K562 (cell line): ENCODE data around the gene ILKAP. TPM values are rescaled to one million over a fixed set of nuclear protein-coding genes. Genes with fewer than 3 reads are reported as not detected.

Experiments
- CTCF ChIP-seq, 3 experiments: IDR thresholded peaks in 2 of 3; conservative IDR thresholded peaks in 1 of 3; 2 replicates each; pipeline ENCODE4 v1.5.1; 2011 to 2012; ENCODE audit warnings: low read length in 3 of 3, mild to moderate bottlenecking in 3 of 3, control low read depth in 2 of 3, improper control_type of control experiment in 1 of 3, inconsistent platforms in 1 of 3, low read depth in 1 of 3, mixed read lengths in 1 of 3, moderate library complexity in 1 of 3; ENCODE audit not compliant: insufficient read depth in 2 of 3
- GTF2F1 ChIP-seq: IDR thresholded peaks from 2 replicates; pipeline ENCODE4 v1.6.1; 2011; ENCODE audit warnings: low read depth, low read length, improper control_type of control experiment
- NCOA6 ChIP-seq: fragments of 450-650 bp; IDR thresholded peaks from 2 replicates; pipeline ENCODE4 v1.6.1; 2017; ENCODE audit warnings: mild to moderate bottlenecking
- SMARCA4 ChIP-seq: fragments of 450-650 bp; IDR thresholded peaks from 2 replicates; pipeline ENCODE4 v1.6.1; 2016
- SMARCB1 ChIP-seq: IDR thresholded peaks from 2 replicates; pipeline ENCODE4 v1.6.1; 2011; ENCODE audit warnings: improper control_type of control experiment, low read depth; ENCODE audit not compliant: insufficient read length
- THRA ChIP-seq: fragments of 450-650 bp; IDR thresholded peaks from 2 replicates; pipeline ENCODE4 v1.6.1; 2017; ENCODE audit warnings: mild to moderate bottlenecking, moderate library complexity
- ZZZ3 ChIP-seq: fragments of 450-650 bp; IDR thresholded peaks from 2 replicates; pipeline ENCODE4 v1.6.1; 2016; ENCODE audit warnings: antibody characterized with exemption, mild to moderate bottlenecking, moderate library complexity
- polyA plus RNA-seq, 8 experiments: library from polyadenylated mRNA; depleted of rRNA in 4 of 8; stranded (reverse) in 5 of 8; unstranded in 3 of 8; fragments of >200 nt; fragmentation: Nextera tagmentation in 2 of 8; fragmentation: Illumina TruSeq in 1 of 8; extraction: Ambion mirVana in 2 of 8; extraction: Trizol in 1 of 8; gene quantifications; 2 replicates each; pipeline versions ENCODE4 v1.2.1 to v1.2.3, GENCODE V29; 2011 to 2014; ENCODE audit warnings: inconsistent platforms in 1 of 8, missing spikeins in 1 of 8
- total RNA-seq, 7 experiments: library from RNA; depleted of rRNA in 6 of 7; stranded (reverse); fragments of >200 nt in 6 of 7; fragmentation: Illumina TruSeq in 2 of 7; extraction: Trizol in 2 of 7; gene quantifications; 2 replicates each; pipeline versions ENCODE4 v1.2.1 to v1.2.3, GENCODE V29; 2011 to 2021; ENCODE audit warnings: low replicate concordance in 1 of 7
- TF ChIP-seq, protein P1 (sequence below): fragments of 450-650 bp; IDR thresholded peaks from 2 replicates; pipeline ENCODE4 v1.6.1; 2016; ENCODE audit warnings: mild to moderate bottlenecking, moderate library complexity

The ILKAP gene
- total and polyA plus RNA-seq, 9 of the 15 experiments (the other 6 are each of a cell fraction or from before 2014, with no cell fraction given) = 3.1 to 43.9 (median 20.7) TPM

DNA sequence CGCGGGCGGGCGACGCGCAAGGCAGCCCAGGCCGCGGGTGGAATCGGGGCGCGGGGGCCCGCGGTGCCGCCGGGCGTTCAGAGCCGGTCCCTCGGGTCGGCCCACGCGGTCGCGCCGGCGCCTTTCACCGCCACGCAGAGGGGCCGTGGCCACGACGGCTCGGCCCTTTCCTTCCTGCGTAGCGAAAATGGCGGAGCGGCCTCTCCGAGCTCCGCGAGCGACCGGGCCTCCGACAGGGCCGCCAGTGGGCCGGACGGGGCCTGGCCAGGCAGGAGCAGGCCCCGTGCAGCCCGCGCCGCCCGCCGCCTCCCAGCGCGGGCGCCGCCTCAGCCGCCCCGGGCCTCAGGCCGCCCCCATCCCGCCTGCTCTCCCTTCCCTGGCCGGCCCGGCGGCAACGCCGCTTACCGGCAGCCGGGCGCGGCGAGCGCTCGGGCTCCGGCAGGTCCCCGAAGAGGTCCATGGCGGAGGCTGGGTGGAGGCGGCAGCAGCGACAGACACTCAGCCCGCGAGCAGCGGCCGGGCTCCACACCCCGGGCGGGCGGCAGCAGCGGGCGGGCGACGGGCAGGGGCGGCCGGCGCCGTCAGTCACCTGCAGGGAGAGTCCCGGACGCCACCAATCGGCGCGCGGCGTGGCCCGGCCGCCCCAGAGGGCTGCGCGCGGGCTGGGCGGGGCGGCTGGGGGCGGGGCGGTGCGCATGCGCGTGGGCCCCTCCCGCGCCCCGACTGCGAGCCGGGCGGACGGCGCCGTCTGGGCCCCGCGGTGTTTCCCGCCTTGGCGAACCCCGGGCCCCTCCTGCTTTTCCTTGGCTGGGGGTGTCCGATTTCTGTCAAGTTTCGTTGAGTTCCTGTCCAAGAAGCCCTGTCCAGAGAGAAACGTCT is at the start of gene ILKAP (continued):
- TF ChIP-seq, protein P1, sequence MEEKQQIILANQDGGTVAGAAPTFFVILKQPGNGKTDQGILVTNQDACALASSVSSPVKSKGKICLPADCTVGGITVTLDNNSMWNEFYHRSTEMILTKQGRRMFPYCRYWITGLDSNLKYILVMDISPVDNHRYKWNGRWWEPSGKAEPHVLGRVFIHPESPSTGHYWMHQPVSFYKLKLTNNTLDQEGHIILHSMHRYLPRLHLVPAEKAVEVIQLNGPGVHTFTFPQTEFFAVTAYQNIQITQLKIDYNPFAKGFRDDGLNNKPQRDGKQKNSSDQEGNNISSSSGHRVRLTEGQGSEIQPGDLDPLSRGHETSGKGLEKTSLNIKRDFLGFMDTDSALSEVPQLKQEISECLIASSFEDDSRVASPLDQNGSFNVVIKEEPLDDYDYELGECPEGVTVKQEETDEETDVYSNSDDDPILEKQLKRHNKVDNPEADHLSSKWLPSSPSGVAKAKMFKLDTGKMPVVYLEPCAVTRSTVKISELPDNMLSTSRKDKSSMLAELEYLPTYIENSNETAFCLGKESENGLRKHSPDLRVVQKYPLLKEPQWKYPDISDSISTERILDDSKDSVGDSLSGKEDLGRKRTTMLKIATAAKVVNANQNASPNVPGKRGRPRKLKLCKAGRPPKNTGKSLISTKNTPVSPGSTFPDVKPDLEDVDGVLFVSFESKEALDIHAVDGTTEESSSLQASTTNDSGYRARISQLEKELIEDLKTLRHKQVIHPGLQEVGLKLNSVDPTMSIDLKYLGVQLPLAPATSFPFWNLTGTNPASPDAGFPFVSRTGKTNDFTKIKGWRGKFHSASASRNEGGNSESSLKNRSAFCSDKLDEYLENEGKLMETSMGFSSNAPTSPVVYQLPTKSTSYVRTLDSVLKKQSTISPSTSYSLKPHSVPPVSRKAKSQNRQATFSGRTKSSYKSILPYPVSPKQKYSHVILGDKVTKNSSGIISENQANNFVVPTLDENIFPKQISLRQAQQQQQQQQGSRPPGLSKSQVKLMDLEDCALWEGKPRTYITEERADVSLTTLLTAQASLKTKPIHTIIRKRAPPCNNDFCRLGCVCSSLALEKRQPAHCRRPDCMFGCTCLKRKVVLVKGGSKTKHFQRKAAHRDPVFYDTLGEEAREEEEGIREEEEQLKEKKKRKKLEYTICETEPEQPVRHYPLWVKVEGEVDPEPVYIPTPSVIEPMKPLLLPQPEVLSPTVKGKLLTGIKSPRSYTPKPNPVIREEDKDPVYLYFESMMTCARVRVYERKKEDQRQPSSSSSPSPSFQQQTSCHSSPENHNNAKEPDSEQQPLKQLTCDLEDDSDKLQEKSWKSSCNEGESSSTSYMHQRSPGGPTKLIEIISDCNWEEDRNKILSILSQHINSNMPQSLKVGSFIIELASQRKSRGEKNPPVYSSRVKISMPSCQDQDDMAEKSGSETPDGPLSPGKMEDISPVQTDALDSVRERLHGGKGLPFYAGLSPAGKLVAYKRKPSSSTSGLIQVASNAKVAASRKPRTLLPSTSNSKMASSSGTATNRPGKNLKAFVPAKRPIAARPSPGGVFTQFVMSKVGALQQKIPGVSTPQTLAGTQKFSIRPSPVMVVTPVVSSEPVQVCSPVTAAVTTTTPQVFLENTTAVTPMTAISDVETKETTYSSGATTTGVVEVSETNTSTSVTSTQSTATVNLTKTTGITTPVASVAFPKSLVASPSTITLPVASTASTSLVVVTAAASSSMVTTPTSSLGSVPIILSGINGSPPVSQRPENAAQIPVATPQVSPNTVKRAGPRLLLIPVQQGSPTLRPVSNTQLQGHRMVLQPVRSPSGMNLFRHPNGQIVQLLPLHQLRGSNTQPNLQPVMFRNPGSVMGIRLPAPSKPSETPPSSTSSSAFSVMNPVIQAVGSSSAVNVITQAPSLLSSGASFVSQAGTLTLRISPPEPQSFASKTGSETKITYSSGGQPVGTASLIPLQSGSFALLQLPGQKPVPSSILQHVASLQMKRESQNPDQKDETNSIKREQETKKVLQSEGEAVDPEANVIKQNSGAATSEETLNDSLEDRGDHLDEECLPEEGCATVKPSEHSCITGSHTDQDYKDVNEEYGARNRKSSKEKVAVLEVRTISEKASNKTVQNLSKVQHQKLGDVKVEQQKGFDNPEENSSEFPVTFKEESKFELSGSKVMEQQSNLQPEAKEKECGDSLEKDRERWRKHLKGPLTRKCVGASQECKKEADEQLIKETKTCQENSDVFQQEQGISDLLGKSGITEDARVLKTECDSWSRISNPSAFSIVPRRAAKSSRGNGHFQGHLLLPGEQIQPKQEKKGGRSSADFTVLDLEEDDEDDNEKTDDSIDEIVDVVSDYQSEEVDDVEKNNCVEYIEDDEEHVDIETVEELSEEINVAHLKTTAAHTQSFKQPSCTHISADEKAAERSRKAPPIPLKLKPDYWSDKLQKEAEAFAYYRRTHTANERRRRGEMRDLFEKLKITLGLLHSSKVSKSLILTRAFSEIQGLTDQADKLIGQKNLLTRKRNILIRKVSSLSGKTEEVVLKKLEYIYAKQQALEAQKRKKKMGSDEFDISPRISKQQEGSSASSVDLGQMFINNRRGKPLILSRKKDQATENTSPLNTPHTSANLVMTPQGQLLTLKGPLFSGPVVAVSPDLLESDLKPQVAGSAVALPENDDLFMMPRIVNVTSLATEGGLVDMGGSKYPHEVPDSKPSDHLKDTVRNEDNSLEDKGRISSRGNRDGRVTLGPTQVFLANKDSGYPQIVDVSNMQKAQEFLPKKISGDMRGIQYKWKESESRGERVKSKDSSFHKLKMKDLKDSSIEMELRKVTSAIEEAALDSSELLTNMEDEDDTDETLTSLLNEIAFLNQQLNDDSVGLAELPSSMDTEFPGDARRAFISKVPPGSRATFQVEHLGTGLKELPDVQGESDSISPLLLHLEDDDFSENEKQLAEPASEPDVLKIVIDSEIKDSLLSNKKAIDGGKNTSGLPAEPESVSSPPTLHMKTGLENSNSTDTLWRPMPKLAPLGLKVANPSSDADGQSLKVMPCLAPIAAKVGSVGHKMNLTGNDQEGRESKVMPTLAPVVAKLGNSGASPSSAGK = peak; percentile 88
- TF ChIP-seq ZZZ3 (no peak), GTF2F1 (no peak), NCOA6 (0 out of 2 replicates have a peak, but pooled peaks have one; percentile 62), THRA (no peak), CTCF (IDR thresholded peaks at IDR 0.05 in 2 of 3, conservative IDR thresholded peaks at IDR 0.05 in 1 of 3; ENCODE audit: insufficient read depth in 2 of 3, low read depth in 1 of 3, low read length in 3 of 3) (0 out of 6 replicates have a peak, but pooled peaks of 1 of the 3 experiments have one; percentile 1), SMARCA4 (no peak), SMARCB1 (no peak)
